ENCODE results near the gene EFNA5. TPM values are rescaled to one million over a fixed set of nuclear protein-coding genes. Genes with fewer than 3 reads are reported as not detected.

The EFNA5 gene
- total RNA-seq, 4 donors from 2014 or later: 1.2 to 22.7 (median 9.4) TPM

DNA sequence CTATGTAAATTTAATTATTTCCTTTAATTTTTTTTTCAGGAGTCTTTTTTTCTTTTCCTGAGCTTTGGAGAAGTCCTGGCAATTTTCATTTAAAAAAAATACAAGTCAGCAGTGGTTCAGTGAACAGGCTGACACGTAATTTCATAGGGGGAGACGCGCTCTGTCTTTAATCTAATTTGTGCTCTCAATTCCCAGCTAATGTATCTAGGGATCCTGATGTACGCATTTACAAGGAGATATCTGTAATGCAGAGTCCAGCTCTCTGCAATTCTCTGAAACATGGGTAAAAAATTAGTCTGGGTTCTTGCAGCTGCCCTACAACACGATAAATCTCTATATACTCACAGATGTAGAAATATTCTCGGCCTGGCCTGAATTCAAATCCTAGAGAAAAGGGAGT is 243.9 kb downstream of the EFNA5 start:
- Histone ChIP-seq H3K36me3 (no peaks in the 10 kb centered on the region), H3K27me3 (no peaks in the 10 kb centered on the region), H3K4me1 (no peaks in the 10 kb centered on the region), H3K9me3 (no peaks in the 10 kb centered on the region), H3K27ac (no peak overlapping the region), H3K4me3 (no peak overlapping the region)
- TF ChIP-seq, protein P1, sequence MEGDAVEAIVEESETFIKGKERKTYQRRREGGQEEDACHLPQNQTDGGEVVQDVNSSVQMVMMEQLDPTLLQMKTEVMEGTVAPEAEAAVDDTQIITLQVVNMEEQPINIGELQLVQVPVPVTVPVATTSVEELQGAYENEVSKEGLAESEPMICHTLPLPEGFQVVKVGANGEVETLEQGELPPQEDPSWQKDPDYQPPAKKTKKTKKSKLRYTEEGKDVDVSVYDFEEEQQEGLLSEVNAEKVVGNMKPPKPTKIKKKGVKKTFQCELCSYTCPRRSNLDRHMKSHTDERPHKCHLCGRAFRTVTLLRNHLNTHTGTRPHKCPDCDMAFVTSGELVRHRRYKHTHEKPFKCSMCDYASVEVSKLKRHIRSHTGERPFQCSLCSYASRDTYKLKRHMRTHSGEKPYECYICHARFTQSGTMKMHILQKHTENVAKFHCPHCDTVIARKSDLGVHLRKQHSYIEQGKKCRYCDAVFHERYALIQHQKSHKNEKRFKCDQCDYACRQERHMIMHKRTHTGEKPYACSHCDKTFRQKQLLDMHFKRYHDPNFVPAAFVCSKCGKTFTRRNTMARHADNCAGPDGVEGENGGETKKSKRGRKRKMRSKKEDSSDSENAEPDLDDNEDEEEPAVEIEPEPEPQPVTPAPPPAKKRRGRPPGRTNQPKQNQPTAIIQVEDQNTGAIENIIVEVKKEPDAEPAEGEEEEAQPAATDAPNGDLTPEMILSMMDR (IDR thresholded peaks at IDR 0.05): no peak
- TF ChIP-seq POLR2A (IDR thresholded peaks at IDR 0.05): no peak
- intact Hi-C loops (cut with DNase I; ENCODE audit: low total_unique reads): no loop called here
- no peak for DNase-seq

DNA sequence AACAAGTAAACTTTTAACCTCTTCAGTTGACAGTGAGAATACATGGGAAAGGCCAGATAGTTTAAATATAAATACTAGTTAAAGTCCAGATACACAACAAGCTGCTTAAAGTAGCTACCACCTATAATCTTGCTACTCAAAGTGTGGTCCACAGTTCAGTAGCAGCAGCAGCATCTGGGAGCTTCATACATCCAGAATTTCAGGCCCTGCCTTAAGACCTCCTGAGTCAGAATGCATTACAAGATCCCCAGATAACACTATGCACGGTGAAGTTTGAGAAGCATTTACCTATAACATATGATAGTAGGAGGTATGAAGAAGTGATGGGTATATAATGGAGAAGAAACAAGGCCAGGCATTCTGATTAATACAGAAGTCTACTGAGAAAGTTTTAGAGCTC is 244.5 kb downstream of the EFNA5 start:
- Histone ChIP-seq H3K36me3 (no peaks in the 10 kb centered on the region), H3K4me3 (no peak overlapping the region), H3K4me1 (no peaks in the 10 kb centered on the region), H3K27me3 (no peaks in the 10 kb centered on the region), H3K9me3 (no peaks in the 10 kb centered on the region), H3K27ac (no peak overlapping the region)
- TF ChIP-seq, protein P1 (IDR thresholded peaks at IDR 0.05): no peak
- TF ChIP-seq POLR2A (IDR thresholded peaks at IDR 0.05): no peak
- DNase-seq: no peak
- intact Hi-C loops (cut with DNase I; ENCODE audit: low total_unique reads): no loop called here

DNA sequence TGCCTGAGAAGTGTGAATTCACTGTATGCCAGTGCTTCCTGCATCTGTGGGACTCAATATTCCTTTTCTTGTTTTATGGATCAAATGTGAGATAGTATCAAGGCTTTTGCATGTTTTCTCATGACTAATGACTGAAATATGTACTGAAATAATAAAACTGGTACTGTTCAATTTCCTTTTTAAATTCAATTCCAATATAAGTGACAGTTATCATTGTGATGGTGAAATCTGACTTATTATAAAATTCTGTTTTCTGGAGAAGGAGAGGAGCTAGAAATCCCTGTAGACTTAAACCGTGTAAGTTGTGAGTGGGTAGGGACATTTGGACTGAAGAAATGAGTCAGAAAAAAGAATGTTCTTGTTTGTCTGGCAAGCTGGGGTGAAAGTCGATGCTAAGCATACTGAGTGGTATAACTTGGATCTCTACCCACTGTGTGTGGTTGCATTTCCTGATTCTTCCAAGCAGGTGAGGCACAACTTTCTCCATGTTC is 245.2 kb downstream of the EFNA5 start:
- intact Hi-C loops (cut with DNase I; ENCODE audit: low total_unique reads): no loop called here
- H3K27ac ChIP-seq: no peak overlapping the region
- H3K36me3 ChIP-seq: no peaks in the 10 kb centered on the region
- no peaks in the 10 kb centered on the region for H3K9me3 ChIP-seq
- no peak for DNase-seq
- H3K4me1 ChIP-seq: no peaks in the 10 kb centered on the region
- no peak for TF ChIP-seq POLR2A (IDR thresholded peaks at IDR 0.05)
- TF ChIP-seq, protein P1 (IDR thresholded peaks at IDR 0.05): no peak
- no peak overlapping the region for H3K4me3 ChIP-seq
- no peaks in the 10 kb centered on the region for H3K27me3 ChIP-seq

DNA sequence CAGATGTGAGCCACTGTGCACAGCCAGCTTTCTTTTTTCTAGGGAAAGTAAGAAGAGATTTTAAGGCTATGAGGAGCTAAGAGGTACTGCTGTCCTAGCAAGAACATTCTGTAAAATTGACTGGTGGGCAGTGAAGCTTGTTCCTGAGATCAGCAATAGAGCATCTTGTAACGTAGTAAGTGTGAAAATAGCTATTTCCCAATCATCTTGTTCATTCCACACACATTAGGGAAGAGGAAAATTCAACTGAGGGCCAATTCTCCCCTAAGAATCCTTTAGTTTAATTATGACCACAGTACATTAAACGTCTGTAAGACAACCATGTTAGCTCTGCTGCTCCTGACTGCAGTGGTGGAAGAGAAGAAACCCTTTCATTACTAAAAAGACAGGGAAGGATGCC is 246.2 kb downstream of the EFNA5 start:
- Histone ChIP-seq H3K27ac (no peak overlapping the region), H3K4me1 (no peaks in the 10 kb centered on the region), H3K4me3 (no peak overlapping the region), H3K9me3 (no peaks in the 10 kb centered on the region), H3K27me3 (no peaks in the 10 kb centered on the region), H3K36me3 (no peaks in the 10 kb centered on the region)
- TF ChIP-seq, protein P1 (IDR thresholded peaks at IDR 0.05): no peak
- no peak for TF ChIP-seq POLR2A (IDR thresholded peaks at IDR 0.05)
- no peak for DNase-seq
- intact Hi-C loops (cut with DNase I; ENCODE audit: low total_unique reads): no loop called here

DNA sequence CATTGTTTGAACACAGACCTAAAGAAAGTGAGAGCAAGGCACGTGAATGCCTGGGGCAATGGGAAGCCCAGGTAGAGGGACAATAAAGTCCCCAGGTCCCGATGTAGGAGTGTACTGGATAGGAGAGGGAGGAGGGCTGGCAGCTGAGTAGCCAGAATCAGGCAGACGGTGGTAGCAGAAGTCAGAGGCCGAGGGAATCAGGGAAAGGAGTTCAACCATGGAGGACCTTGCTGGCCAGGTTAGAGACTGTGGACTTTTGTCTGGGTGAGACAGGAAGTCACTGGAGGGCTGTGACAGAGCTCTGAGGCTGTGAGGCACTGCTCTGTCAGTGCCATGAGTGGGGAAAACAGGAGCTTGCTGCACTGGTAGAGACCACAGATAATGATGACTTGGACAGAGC is 248.2 kb downstream of the EFNA5 start:
- intact Hi-C loops (cut with DNase I; ENCODE audit: low total_unique reads): no loop called here
- TF ChIP-seq, protein P1 (IDR thresholded peaks at IDR 0.05): no peak
- TF ChIP-seq POLR2A (IDR thresholded peaks at IDR 0.05): no peak

More for the DNA sequence above, 248.2 kb downstream of the EFNA5 start:
- H3K4me3 ChIP-seq: no peak overlapping the region
- no peaks in the 10 kb centered on the region for H3K36me3 ChIP-seq
- no peaks in the 10 kb centered on the region for H3K4me1 ChIP-seq
- H3K27me3 ChIP-seq: no peaks in the 10 kb centered on the region
- H3K9me3 ChIP-seq: no peaks in the 10 kb centered on the region
- H3K27ac ChIP-seq: no peak overlapping the region
- DNase-seq: no peak

All from uterus (tissue), 4 donors.